B cell (primary cell): Measurements from ENCODE around the gene CACNG4. TPM values are rescaled to one million over a fixed set of nuclear protein-coding genes. Genes with fewer than 3 reads are reported as not detected.

ENCODE experiments used
- ATAC-seq: fragments of 200-7000 bp; cut with Tn5 transposase; one replicate; pipeline ENCODE4 v1.10.0; 2021; ENCODE audit warnings: low read depth, mild to moderate bottlenecking, moderate number of reproducible peaks, moderate library complexity
- CTCF ChIA-PET: fragments of 350-600 bp; sonication (Branson Sonifier 250); formaldehyde crosslinking; loops from one replicate; lab custom pipeline; 2021; ENCODE audit warnings: antibody characterized with exemption, inconsistent platforms; lab: Charles Lee
- POLR2A ChIA-PET: fragments of 350-600 bp; sonication (Branson Sonifier 250); formaldehyde crosslinking; loops from one replicate; lab custom pipeline; 2021; ENCODE audit warnings: antibody characterized with exemption; lab: Charles Lee
- DNase-seq: peaks from one replicate; pipeline ENCODE4 v3.0.0; 2013
- H2AFZ ChIP-seq: 2 replicates; pipeline ENCODE4 v1.6.1; 2012; ENCODE audit warnings: mild to moderate bottlenecking, low read depth, low read length; ENCODE audit not compliant: insufficient read depth, poor library complexity, severe bottlenecking
- H3K27ac ChIP-seq, 2 donors: 1 replicate in 1 of 2; 2 replicates in 1 of 2; pipeline ENCODE4 v1.5.1; 2012 to 2013; ENCODE audit warnings: low read length in 2 of 2, mild to moderate bottlenecking in 2 of 2, moderate library complexity in 1 of 2
- H3K27me3 ChIP-seq, 4 experiments: fragments of 200-600 bp in 1 of 4; sonication (generic) in 1 of 4; replicated peaks in 1 of 4; 1 replicate in 2 of 4; 2 replicates in 2 of 4; pipeline versions ENCODE4 v1.6.1 to v1.7.0; 2013 to 2016; ENCODE audit warnings: low read length in 3 of 4, mild to moderate bottlenecking in 2 of 4, mixed read lengths in 1 of 4, moderate library complexity in 1 of 4; ENCODE audit not compliant: insufficient read depth in 4 of 4, control insufficient read depth in 3 of 4; ENCODE audit errors: control extremely low read depth in 1 of 4
- H3K36me3 ChIP-seq, 2 experiments: replicated peaks in 1 of 2; 1 replicate in 1 of 2; 2 replicates in 1 of 2; pipeline versions ENCODE4 v1.6.1 to v1.7.1; 2013; ENCODE audit warnings: low read length in 1 of 2; ENCODE audit not compliant: insufficient read depth in 2 of 2, control insufficient read depth in 1 of 2; ENCODE audit errors: control extremely low read depth in 1 of 2, extremely low read depth in 1 of 2
- H3K4me1 ChIP-seq, 2 donors: fragments of 200-600 bp in 1 of 2; sonication (generic) in 1 of 2; 1 replicate in 1 of 2; 2 replicates in 1 of 2; pipeline versions ENCODE4 v1.5.1 to v1.6.1; 2013 to 2017; ENCODE audit warnings: low read length in 2 of 2; ENCODE audit not compliant: control insufficient read depth in 2 of 2, insufficient read depth in 2 of 2
- H3K4me2 ChIP-seq: replicated peaks from 2 replicates; pipeline ENCODE3; 2012; ENCODE audit warnings: mild to moderate bottlenecking, low read depth, low read length; ENCODE audit not compliant: poor library complexity, severe bottlenecking
- H3K4me3 ChIP-seq, 5 experiments: fragments of 200-600 bp in 1 of 5; sonication (generic) in 1 of 5; 1 replicate in 3 of 5; 2 replicates in 2 of 5; pipeline versions ENCODE4 v1.5.1 to v1.7.0; 2011 to 2016; ENCODE audit warnings: low read length in 4 of 5, mild to moderate bottlenecking in 4 of 5, low read depth in 2 of 5, control low read depth in 1 of 5, moderate library complexity in 1 of 5; ENCODE audit not compliant: insufficient read depth in 1 of 5; ENCODE audit errors: control extremely low read depth in 1 of 5, extremely low read depth in 1 of 5
- H3K79me2 ChIP-seq: fragments of 200-600 bp; sonication (generic); one replicate; pipeline ENCODE4 v1.6.0; 2016; ENCODE audit warnings: low read length; ENCODE audit not compliant: control insufficient read depth, insufficient read depth
- H3K9ac ChIP-seq: fragments of 200-600 bp; sonication (generic); 2 replicates; pipeline ENCODE4 v1.6.1; 2017; ENCODE audit warnings: mild to moderate bottlenecking, low read length, moderate library complexity
- H3K9me3 ChIP-seq, 3 donors: one replicate each; pipeline versions ENCODE4 v1.6.1 to v1.7.1; 2013; ENCODE audit warnings: low read length in 2 of 3; ENCODE audit not compliant: control insufficient read depth in 2 of 3, insufficient read depth in 1 of 3; ENCODE audit errors: control extremely low read depth in 1 of 3
- H4K20me1 ChIP-seq: 2 replicates; pipeline ENCODE4 v1.6.0; 2012; ENCODE audit warnings: mild to moderate bottlenecking, low read length; ENCODE audit not compliant: insufficient read depth, control insufficient read depth, poor library complexity, severe bottlenecking
- H3K27ac Mint-ChIP-seq: one replicate; pipeline ENCODE4 v1.8.0; 2021; ENCODE audit warnings: mixed read lengths
- H3K27me3 Mint-ChIP-seq: one replicate; pipeline ENCODE4 v1.8.0; 2021; ENCODE audit warnings: mixed read lengths
- H3K4me1 Mint-ChIP-seq: one replicate; pipeline ENCODE4 v1.8.0; 2021; ENCODE audit warnings: mixed read lengths
- H3K4me3 Mint-ChIP-seq: one replicate; pipeline ENCODE4 v1.8.0; 2021; ENCODE audit warnings: mixed read lengths
- H3K9me3 Mint-ChIP-seq: one replicate; pipeline ENCODE4 v1.8.0; 2022; ENCODE audit warnings: mixed read lengths; ENCODE audit not compliant: insufficient read depth
- CTCF ChIP-seq: fragments of 200-600 bp; IDR thresholded peaks from one replicate; pipeline ENCODE4 v1.8.0; 2022; ENCODE audit warnings: antibody characterized with exemption, mild to moderate bottlenecking
- EZH2 ChIP-seq: IDR thresholded peaks from 2 replicates; pipeline ENCODE4 v1.6.1; 2012; ENCODE audit warnings: borderline replicate concordance, low read depth, mild to moderate bottlenecking, moderate library complexity, low read length; ENCODE audit not compliant: insufficient read depth, poor library complexity, severe bottlenecking
- WGBS: methylation state at CpG from one replicate; pipeline ENCODE4 v1.1.5; 2013; ENCODE audit warnings: missing lambda C conversion rate; ENCODE audit not compliant: insufficient coverage; 5-methylcytosine and 5-hydroxymethylcytosine counted together
- intact Hi-C: fragments of 100-400 bp; cut with micrococcal nuclease; formaldehyde crosslinking; loops from one replicate; pipeline ENCODE4 v1.10.0; 2022
- polyA plus RNA-seq: library from polyadenylated mRNA; depleted of rRNA; stranded (reverse); fragments of >200 nt; gene quantifications from 2 replicates; pipeline ENCODE4 v1.2.3, GENCODE V29; 2012
- total RNA-seq, 2 donors: library from RNA; stranded (reverse); fragments of 120-200 nt in 1 of 2; gene quantifications; 1 replicate in 1 of 2; 2 replicates in 1 of 2; pipeline versions ENCODE4 v1.2.3 to v1.2.4, GENCODE V29; 2013 to 2022

The CACNG4 gene
- total and polyA plus RNA-seq, 2 donors (not counting 1 experiment from before 2014, with no cell fraction given): not detected

GRCh38 chr17:67055041-67055443 is 90.5 kb downstream of the CACNG4 start:
- Histone ChIP-seq H3K79me2 (no peaks in the 10 kb centered on the region), H3K27me3 (no peaks in the 10 kb centered on the region), H3K4me3 (no peak overlapping the region), H3K4me1 (peaks cover 0 to 8% of the 10 kb centered on the region in 2 donors), H4K20me1 (no peaks in the 10 kb centered on the region), H3K36me3 (no peaks in the 10 kb centered on the region), H3K9me3 (peaks cover 0 to 14% (median 0%) of the 10 kb centered on the region in 3 donors), H3K9ac (no peak overlapping the region), H3K4me2 (no peak overlapping the region), H3K27ac (no peak overlapping the region), H2AFZ (no peak overlapping the region)
- peaks cover 6% of the 10 kb centered on the region for H3K4me1 Mint-ChIP-seq
- no peaks in the 10 kb centered on the region for H3K9me3 Mint-ChIP-seq
- TF ChIP-seq EZH2: no peak
- TF ChIP-seq CTCF: no peak
- no peak overlapping the region for H3K4me3 Mint-ChIP-seq
- intact Hi-C loops: no loop called here
- ChIA-PET POLR2A (no interaction called here), CTCF (no interaction called here)
- no peak for ATAC-seq
- H3K27ac Mint-ChIP-seq: no peak overlapping the region
- no peaks in the 10 kb centered on the region for H3K27me3 Mint-ChIP-seq
- 96% methylated on average over 14 of the region's 19 CpGs for whole genome bisulfite sequencing
- DNase-seq: no peak

- Histone ChIP-seq H3K27me3 (no peaks in the 10 kb centered on the region), H3K4me3 (no peak overlapping the region), H3K4me2 (no peak overlapping the region), H3K9me3 (peaks cover 0 to 11% (median 0%) of the 10 kb centered on the region in 3 donors), H2AFZ (no peak overlapping the region), H3K27ac (no peak overlapping the region), H3K9ac (no peak overlapping the region), H3K36me3 (no peaks in the 10 kb centered on the region), H4K20me1 (no peaks in the 10 kb centered on the region), H3K4me1 (peaks cover 0 to 8% of the 10 kb centered on the region in 2 donors), H3K79me2 (no peaks in the 10 kb centered on the region)
- TF ChIP-seq CTCF (no peak), EZH2 (no peak)
- DNase-seq (peak; percentile 18), ATAC-seq (no peak)
- WGBS: 88% methylated on average over 26 of the region's 29 CpGs
- H3K4me3 Mint-ChIP-seq: no peak overlapping the region
- POLR2A ChIA-PET: no interaction called here
- CTCF ChIA-PET: no interaction called here
- peaks cover 6% of the 10 kb centered on the region for H3K4me1 Mint-ChIP-seq
- no peaks in the 10 kb centered on the region for H3K9me3 Mint-ChIP-seq
- H3K27ac Mint-ChIP-seq: no peak overlapping the region
- intact Hi-C loops: no loop called here
- H3K27me3 Mint-ChIP-seq: no peaks in the 10 kb centered on the region
These were observed 91.6 kb downstream of the CACNG4 start for GRCh38 chr17:67055811-67056745.
